Chondrocyte (in vitro differentiated cells): ENCODE results near the gene SOX6. TPM values are rescaled to one million over a fixed set of nuclear protein-coding genes. Genes with fewer than 3 reads are reported as not detected.

Experiments used
- DNase-seq: peaks from one replicate; pipeline ENCODE4 v3.0.0; 2021; ENCODE audit warnings: mixed read lengths, low spot score
- H3K27ac Mint-ChIP-seq: one replicate; pipeline ENCODE4 v1.8.0; 2021; ENCODE audit warnings: mild to moderate bottlenecking, moderate library complexity, mixed read lengths; ENCODE audit not compliant: unreplicated experiment
- H3K27me3 Mint-ChIP-seq: 2 replicates; pipeline ENCODE4 v1.8.0; 2021; ENCODE audit warnings: low read depth, mixed read lengths
- H3K36me3 Mint-ChIP-seq: 2 replicates; pipeline ENCODE4 v1.8.0; 2021; ENCODE audit warnings: low read depth, mixed read lengths
- H3K4me1 Mint-ChIP-seq: 2 replicates; pipeline ENCODE4 v1.8.0; 2021; ENCODE audit warnings: low read depth, mild to moderate bottlenecking, mixed read lengths
- H3K4me3 Mint-ChIP-seq: one replicate; pipeline ENCODE4 v1.8.0; 2021; ENCODE audit warnings: mild to moderate bottlenecking, moderate library complexity, mixed read lengths; ENCODE audit not compliant: unreplicated experiment
- H3K9me3 Mint-ChIP-seq: 2 replicates; pipeline ENCODE4 v1.8.0; 2021; ENCODE audit warnings: low read depth, mixed read lengths
- total RNA-seq: library from RNA; stranded (reverse); gene quantifications from 3 replicates; pipeline ENCODE4 v1.2.1, GENCODE V29; 2021
- TF ChIP-seq, protein P1 (sequence below): fragments of 200-600 bp; sonication (generic); IDR thresholded peaks from 2 replicates; pipeline ENCODE4 v1.5.0; 2021; ENCODE audit warnings: antibody characterized with exemption, mild to moderate bottlenecking, moderate library complexity

SOX6 gene
- total RNA-seq, 1 donor from 2014 or later = 29.9 TPM

GRCh38 chr11:16097543-16097942, 258.8 kb downstream of the SOX6 start:
- TF ChIP-seq, protein P1, sequence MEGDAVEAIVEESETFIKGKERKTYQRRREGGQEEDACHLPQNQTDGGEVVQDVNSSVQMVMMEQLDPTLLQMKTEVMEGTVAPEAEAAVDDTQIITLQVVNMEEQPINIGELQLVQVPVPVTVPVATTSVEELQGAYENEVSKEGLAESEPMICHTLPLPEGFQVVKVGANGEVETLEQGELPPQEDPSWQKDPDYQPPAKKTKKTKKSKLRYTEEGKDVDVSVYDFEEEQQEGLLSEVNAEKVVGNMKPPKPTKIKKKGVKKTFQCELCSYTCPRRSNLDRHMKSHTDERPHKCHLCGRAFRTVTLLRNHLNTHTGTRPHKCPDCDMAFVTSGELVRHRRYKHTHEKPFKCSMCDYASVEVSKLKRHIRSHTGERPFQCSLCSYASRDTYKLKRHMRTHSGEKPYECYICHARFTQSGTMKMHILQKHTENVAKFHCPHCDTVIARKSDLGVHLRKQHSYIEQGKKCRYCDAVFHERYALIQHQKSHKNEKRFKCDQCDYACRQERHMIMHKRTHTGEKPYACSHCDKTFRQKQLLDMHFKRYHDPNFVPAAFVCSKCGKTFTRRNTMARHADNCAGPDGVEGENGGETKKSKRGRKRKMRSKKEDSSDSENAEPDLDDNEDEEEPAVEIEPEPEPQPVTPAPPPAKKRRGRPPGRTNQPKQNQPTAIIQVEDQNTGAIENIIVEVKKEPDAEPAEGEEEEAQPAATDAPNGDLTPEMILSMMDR = no peak
- no peak for DNase-seq
- Mint-ChIP-seq H3K27ac (no peak overlapping the region), H3K4me1 (peaks cover 68% of the 10 kb centered on the region), H3K4me3 (no peak overlapping the region), H3K27me3 (no peaks in the 10 kb centered on the region), H3K9me3 (peaks cover 6% of the 10 kb centered on the region), H3K36me3 (peaks cover 1% of the 10 kb centered on the region)

DNA sequence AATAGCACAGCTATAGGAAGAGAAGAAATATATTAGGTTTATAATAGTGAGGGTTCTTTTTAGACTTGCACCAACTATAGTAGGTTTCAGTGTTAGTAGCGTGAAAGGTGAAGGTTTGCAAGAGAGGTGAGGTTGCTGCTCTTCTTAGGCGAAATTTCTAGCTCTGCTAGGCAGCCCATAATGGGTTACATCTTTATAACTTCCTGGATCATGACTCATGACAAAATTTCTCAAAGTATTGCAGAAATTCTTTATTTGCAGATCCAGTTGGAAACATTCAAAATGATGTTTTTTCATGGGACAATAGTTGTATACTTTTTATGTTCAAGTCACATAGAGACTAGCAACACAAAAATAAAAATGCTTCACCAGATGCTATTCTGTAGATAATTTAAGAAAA, 260.0 kb downstream of the SOX6 start:
- TF ChIP-seq, protein P1 = no peak
- H3K27ac Mint-ChIP-seq = peak overlapping the region; percentile 45
- H3K36me3 Mint-ChIP-seq = no peaks in the 10 kb centered on the region
- peaks cover 76% of the 10 kb centered on the region for H3K4me1 Mint-ChIP-seq
- no peaks in the 10 kb centered on the region for H3K9me3 Mint-ChIP-seq
- H3K4me3 Mint-ChIP-seq = no peak overlapping the region
- DNase-seq = no peak
- H3K27me3 Mint-ChIP-seq = no peaks in the 10 kb centered on the region

DNA sequence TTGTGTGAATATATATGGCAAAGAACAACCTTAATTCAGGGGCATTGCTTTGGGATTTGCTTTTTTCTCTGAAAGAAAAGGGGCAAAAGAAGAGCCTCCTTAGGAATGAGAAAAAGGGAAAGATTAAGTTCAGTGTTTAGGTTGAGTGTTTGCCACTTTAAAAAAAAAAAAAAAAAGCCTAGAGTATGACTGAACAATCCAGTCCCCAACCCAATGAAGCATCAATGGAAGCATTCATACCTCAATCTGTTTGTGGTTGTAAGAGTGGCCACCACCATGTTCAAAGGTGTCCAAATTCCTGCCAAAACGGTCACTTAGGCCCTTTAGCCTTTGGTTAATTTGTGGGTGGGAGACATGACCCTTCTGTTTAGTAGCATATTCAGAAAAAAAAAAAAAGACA, 260.6 kb downstream of the SOX6 start:
- H3K9me3 Mint-ChIP-seq = no peaks in the 10 kb centered on the region
- H3K4me3 Mint-ChIP-seq = no peak overlapping the region
- no peak for DNase-seq
- TF ChIP-seq, protein P1 = no peak
- H3K4me1 Mint-ChIP-seq = peaks cover 75% of the 10 kb centered on the region
- peak overlapping the region; percentile 5 for H3K27ac Mint-ChIP-seq
- H3K27me3 Mint-ChIP-seq = no peaks in the 10 kb centered on the region
- H3K36me3 Mint-ChIP-seq = no peaks in the 10 kb centered on the region

DNA sequence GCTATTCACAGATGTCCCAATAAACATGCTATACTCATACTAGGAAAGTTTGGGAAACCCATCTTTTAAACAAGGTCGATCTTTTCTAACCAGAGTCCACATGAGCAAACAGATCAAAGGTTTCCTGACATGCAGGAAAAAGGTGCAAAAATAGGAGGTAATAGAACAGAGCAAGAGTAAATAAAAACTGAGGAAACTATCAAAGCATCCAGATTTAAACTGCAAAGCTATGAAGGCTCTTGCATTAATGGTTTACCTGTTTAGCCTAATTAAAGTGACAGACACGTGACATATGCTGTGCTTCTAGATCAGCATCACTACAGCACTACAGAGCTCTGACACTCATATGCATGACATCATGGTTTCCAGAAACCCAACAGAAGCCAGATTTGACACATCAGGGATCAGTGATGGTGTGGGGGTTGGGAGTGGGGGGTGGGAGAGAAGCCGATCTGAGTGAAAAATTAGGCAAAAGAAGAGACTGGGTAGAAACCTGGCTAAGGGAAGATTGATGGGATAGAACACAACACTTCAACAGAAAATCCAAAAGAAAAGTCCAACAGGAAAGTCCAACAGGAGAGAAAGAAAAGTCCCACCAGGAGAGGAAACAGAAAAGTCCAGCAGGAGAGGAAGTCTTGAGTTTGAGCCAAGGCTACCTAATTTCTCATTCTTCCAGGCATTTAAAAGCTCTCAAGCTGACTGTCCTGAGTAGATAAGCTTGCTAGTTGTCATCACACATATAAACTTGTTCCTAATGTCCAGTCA, 262.3 kb downstream of the SOX6 start:
- Mint-ChIP-seq H3K27me3 (no peaks in the 10 kb centered on the region), H3K27ac (no peak overlapping the region), H3K4me3 (no peak overlapping the region), H3K9me3 (no peaks in the 10 kb centered on the region), H3K4me1 (peaks cover 58% of the 10 kb centered on the region), H3K36me3 (no peaks in the 10 kb centered on the region)
- TF ChIP-seq, protein P1 = no peak
- no peak for DNase-seq

DNA sequence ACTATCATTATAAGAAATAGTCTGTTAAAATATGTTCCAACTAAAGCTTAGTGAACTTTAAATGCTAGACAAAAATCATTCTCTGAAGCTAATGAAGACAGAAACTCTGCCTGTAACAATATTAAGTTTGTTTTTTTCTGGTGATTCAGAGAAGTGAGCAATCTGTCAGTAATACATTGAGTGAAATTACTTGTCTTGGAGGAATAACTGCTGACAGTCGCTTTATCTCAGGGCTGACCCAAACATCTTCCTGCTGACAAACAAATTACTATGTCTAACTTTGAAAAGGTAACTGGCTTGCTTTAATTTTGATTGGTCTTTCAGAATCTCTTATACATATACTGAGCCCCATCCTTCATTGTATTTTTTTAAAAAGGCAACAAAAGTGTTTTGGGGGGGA, 264.5 kb downstream of the SOX6 start:
- Mint-ChIP-seq H3K27me3 (no peaks in the 10 kb centered on the region), H3K4me3 (no peak overlapping the region), H3K36me3 (no peaks in the 10 kb centered on the region), H3K4me1 (peaks cover 40% of the 10 kb centered on the region), H3K9me3 (no peaks in the 10 kb centered on the region), H3K27ac (peak overlapping the region; percentile 19)
- TF ChIP-seq, protein P1 = no peak
- no peak for DNase-seq
